GM18526 (cell line): Measurements from ENCODE around the gene FTO.

ENCODE experiments used
- POLR2A ChIP-seq: IDR thresholded peaks from 3 replicates; pipeline ENCODE4 v1.6.1; 2011; ENCODE audit not compliant: insufficient read length; ENCODE audit errors: extremely low read depth

FTO gene

GRCh38 chr16:53766304-53767016 lies 62.5 kb downstream of the FTO start:
- TF ChIP-seq POLR2A, result no peak

- no peak for TF ChIP-seq POLR2A
These were observed 64.2 kb downstream of the FTO start for GRCh38 chr16:53768167-53768566.

GRCh38 chr16:53768593-53768992 lies 64.6 kb downstream of the FTO start:
- TF ChIP-seq POLR2A, result no peak

GRCh38 chr16:53769185-53769584 lies 65.2 kb downstream of the FTO start:
- no peak for TF ChIP-seq POLR2A

- no peak for TF ChIP-seq POLR2A
These were observed 65.8 kb downstream of the FTO start for GRCh38 chr16:53769787-53770186.

GRCh38 chr16:53770641-53771040 lies 66.7 kb downstream of the FTO start:
- TF ChIP-seq POLR2A, result no peak

GRCh38 chr16:53771655-53772497 lies 67.9 kb downstream of the FTO start:
- TF ChIP-seq POLR2A, result no peak

GRCh38 chr16:53773150-53773846 lies 69.3 kb downstream of the FTO start:
- no peak for TF ChIP-seq POLR2A

GRCh38 chr16:53773881-53774280 lies 69.9 kb downstream of the FTO start:
- no peak for TF ChIP-seq POLR2A

- no peak for TF ChIP-seq POLR2A
These were observed 71.3 kb downstream of the FTO start for GRCh38 chr16:53775106-53775820.

GRCh38 chr16:53775821-53776431 lies 72.0 kb downstream of the FTO start:
- TF ChIP-seq POLR2A, result no peak

GRCh38 chr16:53779186-53779585 lies 75.2 kb downstream of the FTO start:
- no peak for TF ChIP-seq POLR2A

- TF ChIP-seq POLR2A, result no peak
These were observed 76.1 kb downstream of the FTO start for GRCh38 chr16:53780051-53780450.

GRCh38 chr16:53781023-53781605 lies 77.2 kb downstream of the FTO start:
- TF ChIP-seq POLR2A, result no peak
